Measurements from ENCODE around the gene PIK3R1. TPM values are rescaled to one million over a fixed set of nuclear protein-coding genes. Genes with fewer than 3 reads are reported as not detected.

Gene PIK3R1
- total and polyA plus RNA-seq, 2 of the 4 experiments (the other 2 are of a cell fraction) = 2.4 to 9.3 TPM

DNA sequence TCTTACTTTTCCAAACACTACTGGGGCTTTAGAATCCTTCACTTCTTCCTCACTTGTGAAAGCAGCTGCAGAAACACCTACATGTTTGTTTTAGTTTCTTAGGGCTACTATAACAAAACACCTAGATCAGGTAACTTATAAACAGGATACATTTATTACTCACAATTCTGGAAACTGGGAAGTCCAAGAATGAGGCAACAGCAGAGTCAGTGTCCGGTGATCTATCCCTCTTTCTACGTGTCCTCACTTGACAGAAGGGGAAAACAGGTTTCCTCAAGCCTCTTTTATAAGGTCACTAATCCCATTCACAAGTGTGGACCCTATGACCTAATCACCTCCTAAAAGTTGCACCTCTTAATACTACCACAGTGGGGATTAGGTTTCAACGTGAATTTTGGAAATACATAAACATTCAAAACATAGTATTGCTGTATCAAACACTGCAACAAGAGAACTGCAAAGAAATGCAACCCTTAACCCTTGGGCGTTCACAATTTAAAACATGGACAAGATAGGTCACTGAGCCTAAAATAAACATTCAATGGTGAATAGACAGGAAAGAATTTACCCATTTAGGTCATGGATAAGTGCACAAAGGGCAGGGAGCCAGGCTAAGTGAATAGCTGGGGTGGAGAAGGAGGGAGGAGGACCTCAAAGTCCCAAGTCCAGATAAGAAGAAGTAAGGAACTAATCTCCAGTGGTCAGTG, 104.3 kb downstream of the PIK3R1 start:
- Histone ChIP-seq H4K20me1 (ENCODE audit: insufficient read depth, low read length) (no peaks in the 10 kb centered on the region), H2BK15ac (ENCODE audit: low read depth, low read length) (0 out of 3 replicates have a peak overlapping the region, but pooled peaks have one; percentile 27), H3K23ac (ENCODE audit: low read depth, low read length) (no peak overlapping the region), H4K5ac (ENCODE audit: low read depth, low read length) (no peak overlapping the region), H3K4ac (ENCODE audit: low read depth, low read length) (no peak overlapping the region), H4K8ac (ENCODE audit: low read depth in 2 of 2, low read length in 2 of 2) (no peak overlapping the region), H3K18ac (ENCODE audit: low read depth, low read length) (no peak overlapping the region), H2BK120ac (ENCODE audit: low read depth, low read length) (0 out of 2 replicates have a peak overlapping the region, but pooled peaks have one; percentile 5), H3K4me3 (ENCODE audit: insufficient read depth, low read depth, low read length) (no peak overlapping the region), H3K36me3 (ENCODE audit: control insufficient read depth, insufficient read depth, low read length) (no peaks in the 10 kb centered on the region), H2AK9ac (replicated peaks; ENCODE audit: low read depth, low read length, poor library complexity) (no peak overlapping the region), H3K9ac (ENCODE audit: low read depth, low read length) (no peak overlapping the region), H2AFZ (replicated peaks; ENCODE audit: low read length, poor library complexity) (no peak overlapping the region), H3K4me1 (ENCODE audit: control insufficient read depth, insufficient read depth, low read length) (peaks cover 5% of the 10 kb centered on the region; the same call in 1 of the 2 replicates), H4K91ac (ENCODE audit: insufficient read depth, low read depth, low read length) (no peak overlapping the region), H3K9me1 (ENCODE audit: insufficient read depth, low read length) (peaks cover 3% of the 10 kb centered on the region), H3K4me2 (ENCODE audit: low read depth, low read length) (no peak overlapping the region), H3K14ac (replicated peaks; ENCODE audit: low read depth, low read length) (no peak overlapping the region), H3K27me3 (ENCODE audit: control insufficient read depth, insufficient read depth, low read length) (no peaks in the 10 kb centered on the region), H3K79me1 (ENCODE audit: low read depth in 1 of 2, low read length in 2 of 2) (no peaks in the 10 kb centered on the region), H2AK5ac (ENCODE audit: low read depth, low read length) (no peak overlapping the region), H3K9me3 (ENCODE audit: control insufficient read depth, insufficient read depth, low read length) (no peaks in the 10 kb centered on the region; the same call in 1 of the 2 replicates), H2BK20ac (ENCODE audit: low read depth, low read length) (no peak overlapping the region), H3K27ac (ENCODE audit: insufficient read depth, low read length) (no peak overlapping the region), H2BK5ac (ENCODE audit: low read depth, low read length, poor library complexity, severe bottlenecking) (no peak overlapping the region), H3K56ac (ENCODE audit: extremely low read depth, insufficient read depth, low read length) (no peak overlapping the region)
- ChIA-PET POLR2A (ENCODE audit: unreplicated experiment) (no interaction called here), CTCF (interaction anchor here (0.9 to 1.7 kb wide), 3 partner anchors 11 to 33 kb away, joined by 3 to 7 read pairs (median 5); no protein-coding TSS in a partner anchor)
- in situ Hi-C loops (cut with MboI; ENCODE audit: low sequenced_read_pairs) = no loop called here
- intact Hi-C loops (cut with micrococcal nuclease) = loop anchor here (10.0 kb wide), 1 partner anchor 235 kb away; no protein-coding TSS in a partner anchor
- dilution Hi-C loops (cut with HindIII; ENCODE audit: low sequenced_read_pairs, unreplicated experiment) = no loop called here
- no peak for DNase-seq
- TF ChIP-seq SMC3 (IDR thresholded peaks at IDR 0.05; ENCODE audit: low read depth, low read length) (no peak), CHD1 (IDR thresholded peaks at IDR 0.05; ENCODE audit: low read depth, low read length) (no peak), FOS (IDR thresholded peaks at IDR 0.05; ENCODE audit: low read depth, low read length) (no peak), CTCF (conservative IDR thresholded peaks at IDR 0.05; ENCODE audit: low read depth, low read length) (no peak), NFE2L2 (IDR thresholded peaks at IDR 0.05; ENCODE audit: low read depth, low read length) (no peak), POLR2A (IDR thresholded peaks at IDR 0.05; ENCODE audit: low read depth, low read length) (no peak), MAZ (IDR thresholded peaks at IDR 0.05; ENCODE audit: borderline replicate concordance, low read depth, low read length) (no peak), MAFK (IDR thresholded peaks at IDR 0.05; ENCODE audit: low read depth, low read length) (no peak), RAD21 (IDR thresholded peaks at IDR 0.05; ENCODE audit: low read length) (no peak), RFX5 (IDR thresholded peaks at IDR 0.05; ENCODE audit: low read depth, low read length) (no peak), USF2 (IDR thresholded peaks at IDR 0.05; ENCODE audit: low read depth, low read length) (no peak), RCOR1 (IDR thresholded peaks at IDR 0.05; ENCODE audit: insufficient replicate concordance, low read length) (no peak)
- peak; percentile 35 for ATAC-seq (ENCODE audit: low read depth)
- WGBS, 2 experiments (ENCODE audit: extremely low coverage in 2 of 2, insufficient read length in 1 of 2) = no CpG with 5 or more reads among the region's 4 CpGs
- no TSS peak for BruUV-seq (replicated peaks)
